ENCODE data around the gene GLDN. TPM values are rescaled to one million over a fixed set of nuclear protein-coding genes. Genes with fewer than 3 reads are reported as not detected.

GLDN gene
- total RNA-seq, 2 donors from 2014 or later = 1.2 to 1.4 TPM

DNA sequence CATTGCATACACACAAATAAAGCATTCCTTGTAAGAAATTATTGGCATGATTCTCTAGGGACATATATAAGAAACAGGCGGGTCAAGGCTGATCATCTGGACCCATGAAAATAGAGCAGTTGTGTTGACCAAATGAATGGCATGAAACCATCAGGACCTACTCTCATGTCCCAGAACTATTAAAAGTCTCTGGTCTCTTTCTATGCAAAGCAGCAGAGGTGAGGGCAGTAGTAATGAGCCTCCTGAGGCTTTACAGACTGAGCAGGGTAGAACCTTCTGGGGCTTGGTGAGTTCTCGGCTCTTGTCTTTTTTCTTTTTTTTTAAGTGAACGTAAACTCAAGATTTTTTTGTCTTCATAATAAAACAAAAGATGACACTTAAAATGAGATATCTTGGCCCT is 9.3 kb downstream of the GLDN start:
- H3K27ac ChIP-seq = no peak overlapping the region
- no peaks in the 10 kb centered on the region for H3K36me3 ChIP-seq
- intact Hi-C loops (cut with DNase I) = no loop called here
- no peak for TF ChIP-seq POLR2AphosphoS5 (IDR thresholded peaks at IDR 0.05)
- no peak for TF ChIP-seq CTCF (IDR thresholded peaks at IDR 0.05)
- TF ChIP-seq POLR2A (IDR thresholded peaks at IDR 0.05) = no peak
- DNase-seq (ENCODE audit: low spot score) = no peak
- WGBS = 94% methylated on average over 3 of the region's 3 CpGs
- H3K27me3 ChIP-seq (replicated peaks; ENCODE audit: insufficient read depth) = no peaks in the 10 kb centered on the region
- no peaks in the 10 kb centered on the region for H3K4me1 ChIP-seq (replicated peaks)
- H3K4me3 ChIP-seq = no peak overlapping the region
- H3K9me3 ChIP-seq = no peaks in the 10 kb centered on the region

DNA sequence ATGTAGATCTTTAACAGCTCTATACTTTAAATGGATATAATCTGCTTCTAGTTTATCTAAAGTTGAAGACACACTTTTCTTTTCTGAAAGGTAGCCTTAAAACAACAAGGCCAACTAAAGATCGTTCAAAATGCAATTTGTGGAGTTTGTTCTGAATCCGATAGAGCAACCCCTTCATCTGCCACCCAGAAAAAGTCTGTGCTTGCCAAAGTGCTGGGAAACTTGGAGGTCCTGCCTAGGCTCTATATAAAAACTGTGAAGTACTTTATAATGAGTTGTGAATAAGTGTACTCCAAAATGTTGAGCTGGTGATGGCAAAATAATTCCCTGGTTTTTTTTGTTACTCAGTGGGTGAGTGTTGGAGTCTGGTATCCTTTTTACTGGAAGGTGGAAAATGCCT is 12.5 kb downstream of the GLDN start:
- TF ChIP-seq CTCF (IDR thresholded peaks at IDR 0.05) (no peak), POLR2AphosphoS5 (IDR thresholded peaks at IDR 0.05) (no peak), POLR2A (IDR thresholded peaks at IDR 0.05) (no peak)
- no peaks in the 10 kb centered on the region for H3K9me3 ChIP-seq
- H3K36me3 ChIP-seq = no peaks in the 10 kb centered on the region
- H3K4me1 ChIP-seq (replicated peaks) = no peaks in the 10 kb centered on the region
- H3K27ac ChIP-seq = no peak overlapping the region
- intact Hi-C loops (cut with DNase I) = no loop called here
- no peak for DNase-seq (ENCODE audit: low spot score)
- 57% methylated on average over 2 of the region's 2 CpGs for WGBS
- H3K27me3 ChIP-seq (replicated peaks; ENCODE audit: insufficient read depth) = no peaks in the 10 kb centered on the region
- H3K4me3 ChIP-seq = no peak overlapping the region

GRCh38 chr15:51355096-51355495 is 13.6 kb downstream of the GLDN start:
- no peaks in the 10 kb centered on the region for H3K27me3 ChIP-seq (replicated peaks; ENCODE audit: insufficient read depth)
- intact Hi-C loops (cut with DNase I) = no loop called here
- no peak overlapping the region for H3K27ac ChIP-seq
- 88% methylated on average over 1 of the region's 1 CpG for WGBS
- no peaks in the 10 kb centered on the region for H3K4me1 ChIP-seq (replicated peaks)
- no peaks in the 10 kb centered on the region for H3K36me3 ChIP-seq
- TF ChIP-seq CTCF (IDR thresholded peaks at IDR 0.05) (no peak), POLR2A (IDR thresholded peaks at IDR 0.05) (no peak), POLR2AphosphoS5 (IDR thresholded peaks at IDR 0.05) (no peak)
- H3K9me3 ChIP-seq = no peaks in the 10 kb centered on the region
- DNase-seq (ENCODE audit: low spot score) = no peak
- H3K4me3 ChIP-seq = no peak overlapping the region

DNA sequence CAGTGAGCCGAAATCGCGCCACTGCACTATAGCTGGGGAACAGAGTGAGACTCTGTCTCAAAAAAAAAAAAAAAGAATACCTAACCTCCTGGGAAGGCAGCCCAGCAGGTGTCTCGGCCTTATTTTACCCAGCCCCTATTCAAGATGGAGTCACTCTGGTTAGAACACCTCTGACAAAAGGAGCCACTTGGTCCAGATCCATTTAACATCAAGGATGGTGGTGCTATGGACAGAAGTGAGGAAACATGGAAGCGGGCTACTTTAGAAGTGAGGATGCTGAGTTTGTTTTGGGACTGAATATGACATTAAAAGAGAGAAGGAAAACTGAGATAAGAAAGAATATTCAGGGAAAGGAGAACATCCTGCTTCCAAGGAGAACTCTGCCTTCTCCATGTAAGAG is 14.7 kb downstream of the GLDN start:
- Histone ChIP-seq H3K36me3 (no peaks in the 10 kb centered on the region), H3K4me1 (replicated peaks) (no peaks in the 10 kb centered on the region), H3K27me3 (replicated peaks; ENCODE audit: insufficient read depth) (no peaks in the 10 kb centered on the region), H3K27ac (no peak overlapping the region), H3K4me3 (no peak overlapping the region), H3K9me3 (no peaks in the 10 kb centered on the region)
- no peak for TF ChIP-seq POLR2AphosphoS5 (IDR thresholded peaks at IDR 0.05)
- no peak for TF ChIP-seq POLR2A (IDR thresholded peaks at IDR 0.05)
- TF ChIP-seq CTCF (IDR thresholded peaks at IDR 0.05) = no peak
- intact Hi-C loops (cut with DNase I) = no loop called here
- 93% methylated on average over 5 of the region's 5 CpGs for WGBS
- no peak for DNase-seq (ENCODE audit: low spot score)

- Histone ChIP-seq H3K4me3 (no peak overlapping the region), H3K27ac (no peak overlapping the region), H3K9me3 (no peaks in the 10 kb centered on the region), H3K36me3 (no peaks in the 10 kb centered on the region), H3K27me3 (replicated peaks; ENCODE audit: insufficient read depth) (no peaks in the 10 kb centered on the region), H3K4me1 (replicated peaks) (no peaks in the 10 kb centered on the region)
- TF ChIP-seq POLR2AphosphoS5 (IDR thresholded peaks at IDR 0.05) (no peak), POLR2A (IDR thresholded peaks at IDR 0.05) (no peak), CTCF (IDR thresholded peaks at IDR 0.05) (no peak)
- DNase-seq (ENCODE audit: low spot score) = no peak
- intact Hi-C loops (cut with DNase I) = no loop called here
- 90% methylated on average over 6 of the region's 6 CpGs for WGBS
Measured at GRCh38 chr15:51356983-51357382, 15.5 kb downstream of the GLDN start.

All from prostate gland (tissue), 2 donors.